ENCODE results near the gene SNX24. TPM values are rescaled to one million over a fixed set of nuclear protein-coding genes. Genes with fewer than 3 reads are reported as not detected.

SNX24 gene
- total and polyA plus RNA-seq, 9 of the 15 experiments (the other 6 are each of a cell fraction or from before 2014, with no cell fraction given) = 5.3 to 10.1 (median 7.9) TPM

DNA sequence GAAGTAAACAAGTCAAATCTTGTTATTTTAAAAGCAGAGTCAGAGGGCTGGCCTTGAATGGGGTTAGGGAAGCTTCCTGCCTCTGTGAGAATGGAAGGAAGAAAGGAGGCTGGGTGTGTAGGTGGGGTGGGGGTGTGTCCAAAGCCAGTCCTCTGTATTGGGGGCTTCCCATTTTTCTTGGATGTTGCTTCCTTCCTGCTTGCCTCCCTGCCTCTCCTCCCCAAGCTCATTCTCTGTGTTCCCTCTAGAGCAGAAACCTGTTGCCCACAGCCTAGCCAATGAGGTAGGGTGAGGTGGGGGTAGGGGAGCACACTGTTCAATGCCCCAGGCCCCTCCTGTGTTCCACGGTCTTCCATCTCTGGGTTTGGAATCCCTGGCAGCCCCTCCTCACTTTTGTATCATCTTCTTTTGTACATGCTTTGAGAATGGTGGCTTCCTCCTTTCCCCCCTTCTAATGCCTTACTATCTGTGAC lies 39.7 kb downstream of the SNX24 start:
- Histone ChIP-seq H3K79me2 (ENCODE audit: control insufficient read depth, insufficient read depth, low read length) (no peaks in the 10 kb centered on the region), H3K4me1 (replicated peaks in 1 of 2; ENCODE audit: control insufficient read depth in 2 of 2, insufficient read depth in 2 of 2, low read length in 2 of 2) (no peaks in the 10 kb centered on the region), H3K27ac (ENCODE audit: extremely low read depth, low read depth, low read length) (no peak overlapping the region), H4K20me1 (replicated peaks; ENCODE audit: control insufficient read depth, insufficient read depth, low read length) (no peaks in the 10 kb centered on the region), H3K27me3 (ENCODE audit: control insufficient read depth in 2 of 2, insufficient read depth in 2 of 2, low read length in 2 of 2) (no peaks in the 10 kb centered on the region), H3K9me1 (ENCODE audit: control insufficient read depth, insufficient read depth, low read length) (no peaks in the 10 kb centered on the region), H3K4me3 (no peak overlapping the region), H3K9ac (ENCODE audit: insufficient read depth in 1 of 2, low read depth in 2 of 2, low read length in 2 of 2) (no peak overlapping the region), H2AFZ (ENCODE audit: low read depth, low read length) (no peak overlapping the region), H3K36me3 (ENCODE audit: control insufficient read depth, insufficient read depth, low read length) (no peaks in the 10 kb centered on the region), H3K9me3 (replicated peaks; ENCODE audit: control insufficient read depth, insufficient read depth, low read depth, low read length) (no peaks in the 10 kb centered on the region), H3K4me2 (ENCODE audit: insufficient read depth, low read length) (no peak overlapping the region)
- no peak for TF ChIP-seq RBM25 (IDR thresholded peaks at IDR 0.05; ENCODE audit: low read depth, low read length, severe bottlenecking)
- no peak for TF ChIP-seq SIRT6 (IDR thresholded peaks at IDR 0.05; ENCODE audit: low read depth, low read length)
- TF ChIP-seq ATF7 (IDR thresholded peaks at IDR 0.05) = no peak
- no peak for TF ChIP-seq TOE1 (IDR thresholded peaks at IDR 0.05; ENCODE audit: borderline replicate concordance)
- no peak for TF ChIP-seq TOE1 (CRISPR knock-in tag; IDR thresholded peaks at IDR 0.05; ENCODE audit: borderline replicate concordance, low read depth)
- no peak for TF ChIP-seq EZH2 (IDR thresholded peaks at IDR 0.05; ENCODE audit: borderline replicate concordance, low read depth, low read length)
- TF ChIP-seq ZEB2 (IDR thresholded peaks at IDR 0.05) = no peak
- TF ChIP-seq RCOR1 (IDR thresholded peaks at IDR 0.05; ENCODE audit: borderline replicate concordance in 1 of 2, low read depth in 2 of 2, low read length in 2 of 2) = no peak
- TF ChIP-seq KAT8 (IDR thresholded peaks at IDR 0.05; ENCODE audit: low read depth) = no peak
- no peak for TF ChIP-seq THAP7 (CRISPR knock-in tag; IDR thresholded peaks at IDR 0.05)
- TF ChIP-seq CC2D1A (IDR thresholded peaks at IDR 0.05) = no peak
- no peak for TF ChIP-seq ZBTB11 (CRISPR knock-in tag; IDR thresholded peaks at IDR 0.05)
- no peak for TF ChIP-seq ZNF347 (CRISPR knock-in tag; IDR thresholded peaks at IDR 0.05; ENCODE audit: low read depth)
- no peak for TF ChIP-seq RBM34 (IDR thresholded peaks at IDR 0.05; ENCODE audit: borderline replicate concordance, insufficient read depth, low read length)
- no peak for TF ChIP-seq CHCHD3 (CRISPR knock-in tag; IDR thresholded peaks at IDR 0.05)
- TF ChIP-seq MED1 (CRISPR knock-in tag; IDR thresholded peaks at IDR 0.05; ENCODE audit: borderline replicate concordance) = no peak
- no peak for FAIRE-seq
- DNase-seq (ENCODE audit: extremely low read depth in 1 of 4, low spot score in 3 of 4) = no peak
- ATAC-seq = no peak; the same call in 2 of the 3 replicates
- POLR2A ChIA-PET = interaction anchor here (1.2 kb wide), 1 partner anchor 38 kb away, joined by 3 read pairs; no protein-coding TSS in a partner anchor
- WGBS (ENCODE audit: insufficient coverage, low coverage, missing lambda C conversion rate) = 0% methylated on average over 1 of the region's 1 CpG
- CTCF ChIA-PET (ENCODE audit: low intra/inter-chr PET ratio) = no interaction called here
- no TSS peak for BruUV-seq (replicated peaks)
- in situ Hi-C loops (cut with MboI) (no loop called here), intact Hi-C loops (cut with micrococcal nuclease) (no loop called here)
